GM21381 (cell line): ENCODE measurements around the gene GCSAM.
"Not testable (repeated sequence)": the region's sequence is repeated elsewhere in the genome, so short reads cannot be mapped to it uniquely, and the experiment has no call there.

Source experiments
- ATAC-seq: cut with Tn5 transposase; IDR thresholded peaks from one replicate; pipeline ENCODE4 v1.9.1; 2021; ENCODE audit warnings: mild to moderate bottlenecking, moderate library complexity; ENCODE audit not compliant: unreplicated experiment

GCSAM gene

GRCh38 chr3:112074616-112075497, 58.2 kb downstream of the GCSAM start:
- peak; percentile 88 for ATAC-seq

GRCh38 chr3:112074006-112074405, 59.0 kb downstream of the GCSAM start:
- ATAC-seq = no peak

GRCh38 chr3:112072387-112073060, 60.5 kb downstream of the GCSAM start:
- not testable (repeated sequence) for ATAC-seq
